Retinal pigment epithelial cell (primary cell): ENCODE data around the gene PCDH1.

ENCODE experiments used
- DNase-seq: peaks from one replicate; pipeline ENCODE4 v3.0.0-alpha.2; 2010; ENCODE audit warnings: low read depth
- H3K4me3 ChIP-seq: 2 replicates; pipeline ENCODE4 v1.5.1; 2011; ENCODE audit warnings: mild to moderate bottlenecking, low read length, control low read depth, moderate library complexity
- TF ChIP-seq, protein P1 (sequence below): conservative IDR thresholded peaks from 2 replicates; pipeline ENCODE4 v1.5.1; 2011; ENCODE audit warnings: low read depth, low read length, control low read depth, inconsistent platforms

The PCDH1 gene

DNA sequence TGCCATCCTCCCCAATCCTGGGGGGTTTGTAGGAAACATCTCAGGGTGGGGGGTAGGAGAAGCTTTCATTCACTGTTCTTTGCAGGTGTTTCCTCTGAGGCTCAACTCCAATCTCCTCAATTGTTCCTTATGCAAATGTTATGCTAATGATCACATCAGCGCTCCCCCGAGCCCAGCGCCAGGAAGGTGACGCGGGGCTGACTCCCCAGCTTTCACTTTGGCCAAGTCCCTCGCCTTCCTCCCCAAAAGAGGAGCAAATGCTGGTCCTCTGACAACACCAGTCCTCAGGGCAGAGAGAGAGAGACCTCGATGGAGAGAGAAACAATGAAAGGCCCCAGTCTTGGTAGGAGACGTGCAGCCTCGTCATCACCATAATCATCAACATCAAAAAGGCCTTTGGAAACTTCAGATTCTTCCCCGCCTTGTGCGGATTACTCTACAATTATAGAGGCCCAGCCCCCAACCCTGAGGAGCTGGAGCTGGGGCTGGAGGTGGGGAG lies 39.1 kb downstream of the PCDH1 start:
- no peak overlapping the region for H3K4me3 ChIP-seq
- TF ChIP-seq, protein P1, sequence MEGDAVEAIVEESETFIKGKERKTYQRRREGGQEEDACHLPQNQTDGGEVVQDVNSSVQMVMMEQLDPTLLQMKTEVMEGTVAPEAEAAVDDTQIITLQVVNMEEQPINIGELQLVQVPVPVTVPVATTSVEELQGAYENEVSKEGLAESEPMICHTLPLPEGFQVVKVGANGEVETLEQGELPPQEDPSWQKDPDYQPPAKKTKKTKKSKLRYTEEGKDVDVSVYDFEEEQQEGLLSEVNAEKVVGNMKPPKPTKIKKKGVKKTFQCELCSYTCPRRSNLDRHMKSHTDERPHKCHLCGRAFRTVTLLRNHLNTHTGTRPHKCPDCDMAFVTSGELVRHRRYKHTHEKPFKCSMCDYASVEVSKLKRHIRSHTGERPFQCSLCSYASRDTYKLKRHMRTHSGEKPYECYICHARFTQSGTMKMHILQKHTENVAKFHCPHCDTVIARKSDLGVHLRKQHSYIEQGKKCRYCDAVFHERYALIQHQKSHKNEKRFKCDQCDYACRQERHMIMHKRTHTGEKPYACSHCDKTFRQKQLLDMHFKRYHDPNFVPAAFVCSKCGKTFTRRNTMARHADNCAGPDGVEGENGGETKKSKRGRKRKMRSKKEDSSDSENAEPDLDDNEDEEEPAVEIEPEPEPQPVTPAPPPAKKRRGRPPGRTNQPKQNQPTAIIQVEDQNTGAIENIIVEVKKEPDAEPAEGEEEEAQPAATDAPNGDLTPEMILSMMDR: no peak
- DNase-seq: no peak

DNA sequence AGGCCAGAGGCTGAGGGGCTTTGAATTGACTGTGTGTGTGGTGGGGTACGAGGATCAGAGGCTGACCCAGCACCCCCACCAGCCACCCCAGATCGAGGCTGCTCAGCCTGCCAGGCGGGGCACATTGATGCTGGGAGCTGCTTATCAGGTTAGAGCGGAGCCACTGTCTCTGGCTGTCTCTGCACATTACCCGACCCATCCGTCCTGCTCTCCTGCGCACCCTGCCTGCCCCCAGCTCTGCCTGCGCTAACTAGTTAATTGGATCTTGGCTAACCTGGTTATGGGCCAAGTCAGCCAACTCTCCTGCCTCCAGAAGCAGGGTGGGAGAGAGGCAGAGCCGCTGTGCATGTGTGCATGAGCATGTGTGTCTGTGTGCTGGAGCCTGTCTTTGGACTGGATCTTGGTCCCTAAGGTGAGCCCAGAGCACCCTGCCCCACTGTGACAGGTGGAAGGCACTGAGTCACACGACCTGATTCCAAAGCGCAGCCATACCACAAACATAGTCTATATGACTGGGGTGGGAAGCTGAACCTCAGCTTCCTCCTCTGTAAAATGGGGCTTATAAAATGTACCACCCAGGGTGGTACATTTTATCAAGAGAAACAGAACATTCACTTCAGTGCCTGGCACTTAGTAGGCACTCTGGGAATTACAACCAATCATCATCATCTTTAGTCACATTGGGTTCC lies 39.7 kb downstream of the PCDH1 start:
- no peak overlapping the region for H3K4me3 ChIP-seq
- no peak for DNase-seq
- TF ChIP-seq, protein P1: no peak

DNA sequence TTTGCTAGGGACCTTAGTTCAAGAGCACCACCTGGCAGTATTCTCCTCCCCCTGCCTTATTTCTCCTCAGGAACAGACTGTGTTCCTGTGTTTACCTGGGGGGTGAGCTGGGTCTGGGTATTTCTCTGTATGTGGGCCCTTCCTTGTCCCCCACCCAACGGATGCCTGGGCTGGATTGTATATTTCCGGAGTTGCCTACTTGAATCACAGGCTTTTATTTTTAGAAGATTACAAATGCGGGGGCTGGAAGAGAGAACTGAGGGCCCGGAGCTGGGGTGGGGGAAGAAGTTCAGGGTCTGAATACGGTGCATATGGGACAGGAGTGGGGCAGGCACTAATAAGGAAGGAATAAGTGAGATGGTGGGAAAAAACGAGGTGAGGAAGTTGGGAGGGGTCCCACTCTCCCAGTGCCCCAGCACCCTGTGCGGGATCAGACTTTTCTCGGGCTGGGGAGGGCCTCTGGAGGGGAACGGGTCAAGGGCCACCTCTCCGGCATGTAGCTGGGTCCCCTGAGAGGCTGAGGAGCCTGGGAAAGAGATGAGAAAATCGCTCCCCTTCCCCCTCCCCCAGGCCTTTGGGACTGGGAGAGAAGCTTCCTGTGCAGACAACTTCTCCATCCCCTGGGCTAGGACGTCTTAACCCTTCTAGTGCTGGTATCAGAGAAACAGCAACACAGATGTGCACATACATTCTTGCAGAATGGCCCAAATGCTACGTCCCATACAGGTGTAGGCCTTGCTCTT lies 42.1 kb downstream of the PCDH1 start:
- TF ChIP-seq, protein P1: no peak

DNA sequence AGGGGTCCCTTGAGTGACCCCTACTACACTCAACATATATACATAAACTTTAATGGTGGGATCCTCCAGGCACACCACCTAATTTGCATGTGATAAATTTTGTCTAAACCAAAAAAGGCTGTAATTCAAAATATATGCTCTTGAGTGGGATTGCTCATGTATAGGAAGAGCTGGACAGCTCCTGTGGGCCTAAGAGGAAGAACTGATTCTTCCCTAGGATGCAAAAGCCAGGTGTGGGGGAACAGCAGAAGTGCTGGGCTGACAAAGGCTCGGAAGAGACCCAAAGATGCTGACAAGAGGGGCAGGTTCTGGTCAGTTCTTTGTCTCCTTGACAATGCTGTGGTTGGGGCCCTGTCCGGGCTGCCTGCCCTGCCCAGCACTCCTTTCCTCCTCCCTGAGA lies 43.9 kb downstream of the PCDH1 start:
- H3K4me3 ChIP-seq: no peak overlapping the region
- TF ChIP-seq, protein P1: no peak
- no peak for DNase-seq

More for the DNA sequence above, 42.1 kb downstream of the PCDH1 start:
- no peak overlapping the region for H3K4me3 ChIP-seq
- DNase-seq: no peak

DNA sequence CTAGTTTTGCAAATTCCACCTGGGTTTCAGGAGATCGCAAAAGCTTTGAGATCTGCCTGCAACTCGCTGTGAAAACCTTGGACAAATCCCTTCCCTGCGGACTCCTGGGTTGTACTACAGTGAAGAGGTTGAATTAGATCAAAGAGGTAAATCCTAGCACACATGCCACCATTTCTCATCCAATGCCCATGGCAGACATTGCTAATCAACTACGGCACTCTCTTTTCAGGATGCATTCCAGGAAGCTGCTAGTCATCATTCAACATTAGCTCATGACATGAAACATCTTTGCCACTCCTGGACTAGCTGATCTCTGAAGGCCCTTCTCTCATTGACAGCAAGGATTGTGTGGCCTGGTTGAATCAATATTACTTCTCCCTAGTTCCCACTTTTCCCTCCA lies 46.1 kb downstream of the PCDH1 start:
- no peak for DNase-seq
- TF ChIP-seq, protein P1: no peak

DNA sequence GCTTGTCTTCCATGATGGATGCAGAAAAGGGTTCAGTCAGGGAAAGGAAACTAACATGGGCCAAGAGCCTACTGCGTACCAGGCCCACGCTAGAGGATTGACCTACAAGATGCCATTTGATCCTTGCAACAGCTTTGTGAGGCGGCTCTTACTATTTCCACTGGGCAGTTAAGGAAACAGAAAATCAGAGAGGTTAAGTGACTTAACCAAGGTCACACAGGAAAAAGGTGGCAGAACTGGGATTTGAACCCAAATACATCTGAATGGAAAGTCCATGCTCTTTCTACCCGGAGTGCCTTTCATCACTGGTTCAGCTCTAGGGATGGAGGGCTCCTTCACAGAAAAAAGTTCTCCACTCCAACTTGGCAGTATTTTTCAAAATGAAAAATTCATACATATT lies 50.0 kb downstream of the PCDH1 start:
- TF ChIP-seq, protein P1: no peak
- H3K4me3 ChIP-seq: no peak overlapping the region
- DNase-seq: no peak

More for the DNA sequence above, 46.1 kb downstream of the PCDH1 start:
- no peak overlapping the region for H3K4me3 ChIP-seq
